IPS-15b (cell line): ENCODE data around the gene RASGRF2.

ENCODE experiments used
- H3K27me3 ChIP-seq: one replicate; pipeline ENCODE4 v1.6.1; 2013; ENCODE audit warnings: low read length; ENCODE audit not compliant: control insufficient read depth, insufficient read depth
- H3K36me3 ChIP-seq: one replicate; pipeline ENCODE4 v1.6.1; 2013; ENCODE audit warnings: low read length; ENCODE audit not compliant: control insufficient read depth, insufficient read depth
- H3K4me1 ChIP-seq: one replicate; pipeline ENCODE4 v1.6.1; 2013; ENCODE audit warnings: mild to moderate bottlenecking, low read length; ENCODE audit not compliant: control insufficient read depth, insufficient read depth
- H3K4me3 ChIP-seq: one replicate; pipeline ENCODE4 v1.5.1; 2013; ENCODE audit warnings: low read depth, low read length
- H3K9ac ChIP-seq: one replicate; pipeline ENCODE4 v1.6.1; 2013; ENCODE audit warnings: low read depth, mild to moderate bottlenecking, low read length
- H3K9me3 ChIP-seq: one replicate; pipeline ENCODE4 v1.6.1; 2013; ENCODE audit warnings: mild to moderate bottlenecking, low read length; ENCODE audit not compliant: control insufficient read depth, insufficient read depth

Gene RASGRF2

DNA sequence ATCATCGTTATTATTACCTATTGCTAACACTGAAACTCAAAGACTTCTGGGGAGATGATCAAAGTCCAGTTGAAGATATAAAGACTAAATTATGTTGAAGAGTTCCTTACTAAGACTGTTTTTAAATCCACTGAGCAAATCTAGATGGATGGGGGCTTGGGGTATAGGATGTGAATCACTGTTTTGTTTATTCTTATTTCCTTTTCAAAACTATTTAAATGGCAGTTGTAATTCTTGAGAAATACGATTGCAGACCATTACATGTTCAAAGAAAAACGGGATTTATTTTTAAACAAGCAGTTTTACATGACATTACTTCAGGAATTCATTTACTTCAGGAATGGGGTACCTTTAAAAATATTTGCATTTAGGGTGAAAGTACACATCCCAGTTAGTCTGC, 4.3 kb downstream of the RASGRF2 start:
- peaks cover 34% of the 10 kb centered on the region for H3K27me3 ChIP-seq
- no peak overlapping the region for H3K9ac ChIP-seq
- no peaks in the 10 kb centered on the region for H3K9me3 ChIP-seq
- no peaks in the 10 kb centered on the region for H3K36me3 ChIP-seq
- H3K4me1 ChIP-seq: peaks cover 23% of the 10 kb centered on the region
- H3K4me3 ChIP-seq: no peak overlapping the region

DNA sequence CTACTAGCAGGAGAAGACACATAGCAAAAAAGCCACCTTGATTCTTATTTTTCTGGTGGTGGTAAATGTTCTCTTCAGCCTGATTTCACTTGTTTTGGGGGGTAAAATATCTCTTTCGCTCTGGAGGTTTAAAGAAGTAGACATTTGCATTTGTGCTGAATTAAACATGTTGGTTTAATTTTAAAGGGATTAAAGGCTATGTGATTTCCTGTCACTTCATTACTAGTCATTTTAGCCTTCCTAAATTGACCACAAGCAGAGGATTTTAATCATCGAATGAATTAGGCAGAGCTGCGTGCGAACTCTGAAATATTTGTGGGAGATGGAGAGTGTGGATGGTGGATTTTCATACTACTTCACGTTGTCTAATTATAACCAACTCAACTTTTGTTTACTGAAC, 4.8 kb downstream of the RASGRF2 start:
- Histone ChIP-seq H3K9ac (no peak overlapping the region), H3K27me3 (peaks cover 30% of the 10 kb centered on the region), H3K9me3 (no peaks in the 10 kb centered on the region), H3K36me3 (no peaks in the 10 kb centered on the region), H3K4me3 (no peak overlapping the region), H3K4me1 (peaks cover 20% of the 10 kb centered on the region)

DNA sequence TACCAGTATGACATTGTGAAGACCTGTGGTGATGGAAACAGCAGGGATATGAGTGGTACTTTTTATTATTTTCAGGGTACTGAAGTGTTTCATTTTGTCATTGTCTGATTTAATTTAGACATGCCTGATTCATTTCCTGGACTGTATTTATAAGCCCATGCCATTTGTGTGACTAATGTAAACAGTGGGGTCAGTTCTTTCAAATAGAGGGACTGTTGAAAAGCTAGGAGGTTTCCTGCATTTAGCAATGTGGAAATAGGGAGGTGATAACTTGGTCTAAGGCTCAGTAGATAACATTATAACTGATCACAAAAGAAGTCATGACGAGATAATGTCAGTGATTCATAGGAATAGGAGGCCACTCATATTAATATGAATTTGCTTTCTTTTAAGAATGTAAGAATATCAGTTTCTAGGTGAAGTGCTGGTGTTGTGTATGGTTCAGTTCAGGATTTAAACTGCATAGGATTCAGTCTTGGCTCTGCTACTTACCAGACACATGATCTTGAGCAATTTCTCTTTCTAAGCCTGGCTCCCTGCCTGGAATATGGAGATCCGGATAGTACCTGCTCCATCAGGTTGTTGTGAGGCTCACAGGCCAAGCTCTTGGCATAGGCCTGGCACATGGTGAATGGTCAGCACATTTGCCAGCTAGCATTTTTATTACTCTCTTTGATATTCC, 7.5 kb downstream of the RASGRF2 start:
- peaks cover 18% of the 10 kb centered on the region for H3K4me1 ChIP-seq
- H3K4me3 ChIP-seq: no peak overlapping the region
- no peak overlapping the region for H3K9ac ChIP-seq
- peaks cover 9% of the 10 kb centered on the region for H3K27me3 ChIP-seq
- no peaks in the 10 kb centered on the region for H3K9me3 ChIP-seq
- no peaks in the 10 kb centered on the region for H3K36me3 ChIP-seq

DNA sequence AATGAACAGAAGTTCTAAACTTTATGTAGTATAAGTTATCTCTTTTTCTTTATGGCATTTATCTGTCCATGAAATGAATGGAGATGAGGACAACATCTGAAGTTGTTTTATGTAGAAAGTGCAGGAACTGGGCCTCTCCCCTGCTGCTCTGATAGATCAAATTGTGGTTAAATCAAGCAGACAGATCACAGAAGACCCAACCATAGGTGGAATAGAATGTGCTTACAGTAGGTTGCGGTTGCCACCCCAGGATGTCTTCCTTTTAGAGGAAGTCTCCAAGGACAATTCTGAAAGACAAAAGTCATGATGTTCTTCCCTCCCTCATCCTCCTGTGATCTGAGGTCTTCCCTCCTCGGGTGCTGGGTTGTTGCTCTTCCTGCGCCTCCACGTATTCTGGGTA, 12.9 kb downstream of the RASGRF2 start:
- Histone ChIP-seq H3K36me3 (no peaks in the 10 kb centered on the region), H3K9ac (no peak overlapping the region), H3K27me3 (no peaks in the 10 kb centered on the region), H3K9me3 (no peaks in the 10 kb centered on the region), H3K4me3 (no peak overlapping the region), H3K4me1 (no peaks in the 10 kb centered on the region)

DNA sequence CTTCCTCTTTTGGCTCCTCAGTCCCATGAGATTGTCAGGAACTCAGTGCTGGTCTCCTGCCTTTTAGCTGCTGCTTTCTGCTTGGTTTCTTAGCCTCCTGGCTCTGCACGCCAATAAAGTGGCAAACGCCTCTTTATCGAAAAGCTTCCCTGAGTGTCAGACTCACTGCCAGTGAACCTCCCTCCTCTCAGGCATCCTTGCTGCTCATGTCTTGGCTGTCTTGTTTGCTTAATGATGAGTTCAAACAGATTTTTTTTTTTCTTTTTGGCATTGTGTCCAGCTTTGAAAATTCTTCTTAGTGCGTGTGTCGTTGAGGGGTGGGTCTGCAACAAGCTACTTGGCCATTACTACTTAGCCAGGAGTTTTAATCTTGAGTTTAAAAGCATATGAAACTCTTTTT, 14.9 kb downstream of the RASGRF2 start:
- Histone ChIP-seq H3K27me3 (no peaks in the 10 kb centered on the region), H3K36me3 (no peaks in the 10 kb centered on the region), H3K9me3 (no peaks in the 10 kb centered on the region), H3K9ac (no peak overlapping the region), H3K4me3 (no peak overlapping the region), H3K4me1 (no peaks in the 10 kb centered on the region)

DNA sequence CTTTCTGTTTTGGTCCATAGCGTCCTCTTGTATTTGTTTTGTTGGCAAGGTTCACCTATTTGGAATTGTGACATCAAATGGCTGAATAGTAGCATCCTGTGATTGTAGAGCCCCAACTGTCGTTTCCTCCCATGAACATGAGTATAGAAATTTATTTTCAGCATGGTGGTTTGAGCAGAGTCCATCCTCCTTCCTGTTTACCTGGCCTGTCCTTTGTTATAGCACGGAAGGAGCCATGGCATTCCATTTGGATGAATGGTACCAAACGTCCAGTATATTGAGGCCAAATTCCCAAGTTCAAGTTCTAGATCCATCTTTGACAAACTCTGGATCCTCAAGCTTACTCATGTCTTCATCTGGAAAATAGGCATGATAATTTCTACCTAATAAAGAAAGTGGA, 16.8 kb downstream of the RASGRF2 start:
- Histone ChIP-seq H3K27me3 (no peaks in the 10 kb centered on the region), H3K4me1 (no peaks in the 10 kb centered on the region), H3K9me3 (no peaks in the 10 kb centered on the region), H3K36me3 (no peaks in the 10 kb centered on the region), H3K4me3 (no peak overlapping the region), H3K9ac (no peak overlapping the region)

DNA sequence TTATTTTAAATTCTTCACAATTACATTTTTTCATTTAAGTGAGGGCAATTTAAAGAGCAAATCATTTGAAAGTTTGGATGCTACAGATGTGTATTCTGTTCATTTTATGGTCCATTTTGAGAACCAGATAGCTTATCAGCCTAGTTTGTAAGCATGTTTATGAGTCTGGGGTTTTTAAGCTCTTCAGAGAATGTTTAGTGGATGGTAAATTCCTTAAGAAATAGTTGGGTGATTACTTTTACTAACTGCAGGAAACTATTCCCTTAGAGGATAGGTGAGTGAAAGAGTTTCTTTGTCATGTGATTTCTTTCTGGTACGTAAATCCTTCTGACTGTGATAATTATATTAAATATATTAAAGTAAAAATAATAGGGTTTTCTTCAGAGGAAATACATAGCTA, 17.6 kb downstream of the RASGRF2 start:
- Histone ChIP-seq H3K36me3 (no peaks in the 10 kb centered on the region), H3K9ac (no peak overlapping the region), H3K4me3 (no peak overlapping the region), H3K27me3 (no peaks in the 10 kb centered on the region), H3K9me3 (no peaks in the 10 kb centered on the region), H3K4me1 (no peaks in the 10 kb centered on the region)

DNA sequence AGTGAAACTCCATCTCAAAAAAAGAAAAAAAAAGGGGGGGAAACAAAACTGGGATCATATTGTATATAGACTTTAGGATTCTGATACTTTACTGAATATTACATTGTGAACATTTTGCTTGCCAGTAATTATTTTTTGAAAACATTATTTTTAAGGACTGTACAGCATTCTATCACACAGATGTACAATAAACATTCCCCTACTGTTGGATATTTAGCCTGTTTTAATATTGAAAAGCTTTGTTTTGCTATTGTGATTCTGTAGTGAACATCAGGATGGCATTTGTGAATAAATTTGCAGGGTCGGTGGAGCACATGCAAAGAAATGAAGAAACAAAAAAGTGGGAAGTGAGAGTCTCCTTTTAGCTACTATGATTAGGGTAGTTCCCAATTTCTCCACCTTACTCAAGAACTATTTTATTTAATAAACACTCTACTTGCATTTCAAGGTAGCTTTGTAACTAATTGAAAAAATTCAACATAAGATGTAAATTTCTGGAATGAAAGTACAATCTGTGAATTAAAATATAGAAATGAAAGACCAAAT, 18.7 kb downstream of the RASGRF2 start:
- H3K27me3 ChIP-seq: no peaks in the 10 kb centered on the region
- H3K4me3 ChIP-seq: no peak overlapping the region
- H3K9ac ChIP-seq: no peak overlapping the region
- H3K36me3 ChIP-seq: no peaks in the 10 kb centered on the region
- H3K4me1 ChIP-seq: no peaks in the 10 kb centered on the region
- H3K9me3 ChIP-seq: no peaks in the 10 kb centered on the region

DNA sequence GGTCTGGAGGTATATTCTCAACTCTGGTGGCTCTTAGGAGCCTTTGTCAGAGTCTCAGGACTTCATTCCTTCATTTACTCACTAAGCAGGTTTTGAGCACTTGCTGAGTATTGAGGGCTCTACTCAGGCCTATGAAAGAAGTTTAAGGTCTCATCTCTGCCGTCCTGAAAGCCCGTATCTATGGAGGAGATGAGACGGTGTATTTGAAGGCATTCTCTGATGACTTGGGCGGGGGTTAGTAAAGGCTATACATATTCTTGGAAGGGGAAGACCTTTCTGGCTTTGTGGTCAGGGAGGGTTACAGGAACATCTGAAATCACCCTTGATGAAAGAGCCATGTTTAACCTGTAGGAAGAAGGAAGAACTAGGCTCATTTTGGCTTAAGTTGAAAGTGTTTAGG, 21.9 kb downstream of the RASGRF2 start:
- no peaks in the 10 kb centered on the region for H3K4me1 ChIP-seq
- H3K27me3 ChIP-seq: no peaks in the 10 kb centered on the region
- H3K9ac ChIP-seq: no peak overlapping the region
- no peaks in the 10 kb centered on the region for H3K36me3 ChIP-seq
- H3K4me3 ChIP-seq: no peak overlapping the region
- H3K9me3 ChIP-seq: no peaks in the 10 kb centered on the region

DNA sequence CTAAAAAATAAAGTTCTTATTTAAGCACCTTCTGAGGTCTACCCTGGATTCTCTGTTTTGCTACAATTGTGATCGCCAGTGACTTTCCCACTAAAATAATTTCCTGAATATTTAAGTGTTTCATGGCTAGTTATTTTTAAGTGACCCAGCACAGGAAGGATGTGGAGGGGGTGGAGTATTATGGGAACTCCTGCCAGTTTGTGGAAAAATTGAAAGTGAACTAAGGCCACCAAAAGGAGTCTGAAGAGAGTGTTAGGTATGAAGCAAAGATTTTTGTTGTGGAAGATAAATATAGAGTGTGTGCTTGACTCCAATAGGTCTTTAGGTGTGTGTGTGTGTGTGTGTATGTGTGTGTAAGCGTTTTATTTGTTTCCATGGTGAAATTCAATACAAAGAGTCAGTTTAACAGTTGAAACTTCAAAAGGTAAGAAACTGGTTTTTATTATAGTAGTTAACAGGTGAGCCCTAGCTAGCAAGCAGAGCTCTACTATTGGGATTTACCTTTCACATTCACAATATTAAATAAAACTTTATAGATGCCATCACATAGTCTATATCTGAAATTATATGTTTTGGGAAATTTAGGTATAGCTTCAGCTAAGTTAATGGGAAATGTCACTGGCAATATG, 25.6 kb downstream of the RASGRF2 start:
- Histone ChIP-seq H3K27me3 (no peaks in the 10 kb centered on the region), H3K9ac (no peak overlapping the region), H3K9me3 (no peaks in the 10 kb centered on the region), H3K4me3 (no peak overlapping the region), H3K36me3 (no peaks in the 10 kb centered on the region), H3K4me1 (peaks cover 2% of the 10 kb centered on the region)

DNA sequence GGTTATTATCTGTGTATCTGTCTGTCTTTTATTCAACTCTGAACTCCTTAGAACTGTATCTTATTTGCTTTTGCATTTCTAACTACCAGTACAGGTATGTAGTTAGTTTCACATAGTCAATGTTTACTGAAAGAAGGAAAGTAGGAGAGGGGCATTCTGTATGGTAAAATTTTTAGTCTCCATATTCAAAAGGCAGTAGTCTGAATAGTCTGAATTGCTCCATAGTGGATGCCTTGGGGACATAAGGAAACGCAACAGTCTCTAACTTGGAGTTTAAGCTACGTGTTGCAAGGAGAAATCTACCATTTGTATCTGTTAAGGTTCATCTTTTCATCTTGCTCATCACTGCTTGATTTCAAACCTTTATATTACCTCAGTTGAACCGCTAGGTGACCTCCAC, 26.2 kb downstream of the RASGRF2 start:
- no peak overlapping the region for H3K4me3 ChIP-seq
- H3K9me3 ChIP-seq: no peaks in the 10 kb centered on the region

DNA sequence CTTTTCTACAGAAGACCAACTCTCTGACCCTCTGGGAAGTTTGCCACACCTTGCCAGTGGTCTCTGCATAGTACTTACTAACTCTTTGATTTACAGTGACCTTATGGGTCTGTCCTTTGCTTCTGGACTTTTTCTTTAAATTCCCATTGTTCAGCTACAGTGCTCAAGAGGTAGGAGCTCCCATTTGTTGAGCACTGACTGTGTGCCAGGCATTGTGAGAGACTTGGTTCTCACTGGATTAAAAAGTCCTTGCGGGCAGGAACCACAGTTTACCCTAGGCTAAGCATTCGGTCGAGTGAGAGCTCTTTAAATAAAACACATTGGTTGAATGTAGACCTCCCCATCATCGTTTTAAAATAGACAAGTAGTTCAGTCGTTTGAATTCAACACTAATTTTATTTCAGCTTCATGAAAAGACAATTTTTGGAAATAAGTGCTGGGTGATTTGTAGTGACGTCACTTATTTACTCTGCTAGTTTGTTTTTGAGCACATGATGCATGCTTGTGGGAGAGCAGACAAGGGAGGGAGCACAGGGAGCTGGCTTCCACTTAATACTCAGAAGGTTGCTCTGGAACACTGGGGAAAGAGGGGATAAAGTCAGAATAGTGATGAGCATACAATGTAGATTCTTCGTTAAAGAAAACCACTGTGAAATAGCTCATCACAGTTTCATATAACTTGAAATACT, 27.1 kb downstream of the RASGRF2 start:
- H3K9ac ChIP-seq: no peak overlapping the region
- H3K27me3 ChIP-seq: no peaks in the 10 kb centered on the region
- H3K4me3 ChIP-seq: no peak overlapping the region
- H3K36me3 ChIP-seq: no peaks in the 10 kb centered on the region
- H3K4me1 ChIP-seq: peaks cover 7% of the 10 kb centered on the region
- no peaks in the 10 kb centered on the region for H3K9me3 ChIP-seq

More for the DNA sequence above, 26.2 kb downstream of the RASGRF2 start:
- Histone ChIP-seq H3K36me3 (no peaks in the 10 kb centered on the region), H3K4me1 (peaks cover 7% of the 10 kb centered on the region), H3K9ac (no peak overlapping the region), H3K27me3 (no peaks in the 10 kb centered on the region)
